Aorta (tissue), 5 donors: Measurements from ENCODE around the gene OSBPL8. TPM values are rescaled to one million over a fixed set of nuclear protein-coding genes. Genes with fewer than 3 reads are reported as not detected.
"Not testable (repeated sequence)": the region's sequence is repeated elsewhere in the genome, so short reads cannot be mapped to it uniquely, and the experiment has no call there.

ENCODE experiments used
- ATAC-seq: fragments of 200-7000 bp; cut with Tn5 transposase; one replicate; pipeline ENCODE4 v1.9.1; 2022; ENCODE audit warnings: moderate library complexity; ENCODE audit not compliant: low FRiP score
- DNase-seq, 2 donors: peaks; one replicate each; pipeline ENCODE4 v3.0.0-alpha.2; 2020
- H3K27ac ChIP-seq, 2 donors: one replicate each; pipeline ENCODE4 v1.5.1; 2013; ENCODE audit warnings: low read length in 2 of 2, mild to moderate bottlenecking in 2 of 2, moderate library complexity in 2 of 2, control low read depth in 1 of 2, inconsistent platforms in 1 of 2, low read depth in 1 of 2
- H3K27me3 ChIP-seq, 2 donors: one replicate each; pipeline ENCODE4 v1.6.1; 2013; ENCODE audit warnings: control low read depth in 1 of 2, low read length in 1 of 2, mild to moderate bottlenecking in 1 of 2, moderate library complexity in 1 of 2; ENCODE audit not compliant: insufficient read depth in 2 of 2, control insufficient read depth in 1 of 2
- H3K36me3 ChIP-seq, 2 donors: one replicate each; pipeline ENCODE4 v1.6.1; 2013; ENCODE audit warnings: control low read depth in 1 of 2, low read length in 1 of 2, mild to moderate bottlenecking in 1 of 2; ENCODE audit not compliant: insufficient read depth in 2 of 2, control insufficient read depth in 1 of 2
- H3K4me1 ChIP-seq, 2 donors: one replicate each; pipeline ENCODE4 v1.6.1; 2013; ENCODE audit warnings: low read length in 2 of 2, control low read depth in 1 of 2, mild to moderate bottlenecking in 1 of 2, moderate library complexity in 1 of 2; ENCODE audit not compliant: insufficient read depth in 2 of 2, control insufficient read depth in 1 of 2
- H3K4me3 ChIP-seq, 2 donors: one replicate each; pipeline ENCODE4 v1.5.1; 2013; ENCODE audit warnings: low read length in 2 of 2, control low read depth in 1 of 2, mild to moderate bottlenecking in 1 of 2
- H3K9me3 ChIP-seq: one replicate; pipeline ENCODE4 v1.6.1; 2013; ENCODE audit warnings: mild to moderate bottlenecking, low read length; ENCODE audit not compliant: control insufficient read depth
- WGBS, 2 donors: extraction: QIAGEN DNeasy Blood & Tissue Kit; methylation state at CpG; one replicate each; pipeline ENCODE4 v1.1.7; 2013; 5-methylcytosine and 5-hydroxymethylcytosine counted together
- intact Hi-C, 2 donors: fragments of 100-400 bp; cut with DNase I; formaldehyde crosslinking; loops; one replicate each; pipeline versions ENCODE4 v1.14.2 to v1.15.0; 2022
- polyA plus RNA-seq, 2 donors: library from polyadenylated mRNA; stranded (reverse); fragments of 200-250 nt; gene quantifications; one replicate each; pipeline ENCODE4 v1.2.3, GENCODE V29; 2013
- total RNA-seq, 2 donors: library from RNA; stranded (reverse); fragmentation: NEBNext Ultra II Directional; extraction: Animal tissue kit (Norgen Biotek cat#: 25700); gene quantifications; one replicate each; pipeline ENCODE4 v1.2.1, GENCODE V29; 2021
- donor health status: healthy with polysubstance abuse.
- donor health status: Bipolar disorder and iron deficiency.
- donor health status: DM: no; HTN: no; CAD: no.
- donor health status: DM: no; HTN: no; CAD: no.
- donor health status: DM: yes; HTN: yes; CAD: no.

Gene OSBPL8
- total and polyA plus RNA-seq, 4 donors: 16.8 to 100 (median 47.6) TPM

- H3K27me3 ChIP-seq, H3K27ac ChIP-seq, ATAC-seq, DNase-seq, H3K36me3 ChIP-seq, H3K4me1 ChIP-seq, H3K9me3 ChIP-seq, intact Hi-C loops, H3K4me3 ChIP-seq: not testable (repeated sequence)
- WGBS, 2 donors: 67 to 79% methylated on average over 26 to 30 of the region's 32 CpGs
These were observed 239.8 kb downstream of the OSBPL8 start for GRCh38 chr12:76319595-76320319.

GRCh38 chr12:76318773-76319594, 240.6 kb downstream of the OSBPL8 start:
- Histone ChIP-seq H3K4me3 (no peak overlapping the region), H3K4me1 (no peaks in the 10 kb centered on the region), H3K36me3 (no peaks in the 10 kb centered on the region), H3K27me3 (no peaks in the 10 kb centered on the region), H3K27ac (no peak overlapping the region), H3K9me3 (no peaks in the 10 kb centered on the region)
- ATAC-seq: no peak
- WGBS, 2 donors: 78 to 85% methylated on average over 1 of the region's 1 CpG
- DNase-seq: no peak
- intact Hi-C loops: no loop called here

- no peak overlapping the region for H3K27ac ChIP-seq
- intact Hi-C loops: no loop called here
- no peak for ATAC-seq
- 88 to 97% methylated on average over 1 of the region's 1 CpG for WGBS, 2 donors
- H3K9me3 ChIP-seq: no peaks in the 10 kb centered on the region
- no peaks in the 10 kb centered on the region for H3K36me3 ChIP-seq
- DNase-seq: no peak
- H3K4me1 ChIP-seq: no peaks in the 10 kb centered on the region
- H3K4me3 ChIP-seq: no peak overlapping the region
- H3K27me3 ChIP-seq: no peaks in the 10 kb centered on the region
These were observed 241.6 kb downstream of the OSBPL8 start for GRCh38 chr12:76317976-76318375.

GRCh38 chr12:76316468-76316867, 243.1 kb downstream of the OSBPL8 start:
- no peaks in the 10 kb centered on the region for H3K4me1 ChIP-seq
- H3K4me3 ChIP-seq: no peak overlapping the region
- no peak overlapping the region for H3K27ac ChIP-seq
- H3K9me3 ChIP-seq: no peaks in the 10 kb centered on the region
- WGBS, 2 donors: 81 to 83% methylated on average over 7 of the region's 7 CpGs
- no peak for ATAC-seq
- intact Hi-C loops: no loop called here
- no peaks in the 10 kb centered on the region for H3K36me3 ChIP-seq
- H3K27me3 ChIP-seq: no peaks in the 10 kb centered on the region
- DNase-seq: no peak

DNA sequence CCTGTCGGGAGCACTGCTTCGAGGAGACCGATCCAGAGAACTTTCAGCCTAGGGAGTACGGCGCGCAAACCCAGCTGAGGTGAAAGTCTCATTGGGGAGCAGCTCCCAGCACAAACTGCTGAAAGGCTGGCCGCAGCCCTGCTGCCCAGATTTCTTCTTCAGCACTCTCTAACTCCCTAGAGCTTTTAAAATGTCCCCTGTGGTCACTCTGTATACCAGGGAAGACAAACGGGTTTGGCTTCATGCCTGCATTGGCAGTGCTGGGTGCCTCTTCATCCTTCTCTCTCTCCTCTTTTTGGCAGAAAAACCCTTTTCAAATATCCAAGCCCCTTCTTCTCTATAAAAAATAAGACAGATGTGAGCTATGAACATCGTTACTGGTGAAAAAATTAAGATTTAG, 246.3 kb downstream of the OSBPL8 start:
- DNase-seq: no peak
- no peak for ATAC-seq
- H3K27me3 ChIP-seq: no peaks in the 10 kb centered on the region
- intact Hi-C loops: no loop called here
- no peaks in the 10 kb centered on the region for H3K9me3 ChIP-seq
- H3K27ac ChIP-seq: no peak overlapping the region
- 65 to 67% methylated on average over 9 of the region's 9 CpGs for WGBS, 2 donors
- no peaks in the 10 kb centered on the region for H3K36me3 ChIP-seq
- H3K4me3 ChIP-seq: no peak overlapping the region
- no peaks in the 10 kb centered on the region for H3K4me1 ChIP-seq

GRCh38 chr12:76312315-76312714, 247.3 kb downstream of the OSBPL8 start:
- WGBS, 2 donors: 64 to 65% methylated on average over 7 of the region's 7 CpGs
- no peak overlapping the region for H3K27ac ChIP-seq
- ATAC-seq (no peak), DNase-seq (no peak)
- no peaks in the 10 kb centered on the region for H3K36me3 ChIP-seq
- H3K4me1 ChIP-seq: no peaks in the 10 kb centered on the region
- no peak overlapping the region for H3K4me3 ChIP-seq
- no peaks in the 10 kb centered on the region for H3K9me3 ChIP-seq
- intact Hi-C loops: no loop called here
- H3K27me3 ChIP-seq: no peaks in the 10 kb centered on the region

DNA sequence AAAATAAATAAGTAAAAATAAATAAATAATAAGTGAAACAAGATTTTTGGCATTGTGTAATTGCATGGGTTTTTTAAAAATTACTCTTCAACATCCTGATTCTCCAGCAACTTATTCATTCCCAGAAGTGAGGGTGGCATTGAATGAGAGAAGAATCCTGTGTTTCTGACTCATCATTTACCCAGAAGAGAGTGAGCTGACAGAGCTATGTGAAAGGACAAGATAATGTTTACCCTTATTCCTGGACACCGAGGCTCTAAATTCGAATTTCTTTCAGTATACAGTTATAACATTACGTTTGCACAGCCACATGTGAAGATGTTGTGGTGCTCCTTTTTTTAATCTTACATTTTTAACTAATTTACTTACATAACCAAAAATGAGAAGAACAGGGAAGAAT, 247.8 kb downstream of the OSBPL8 start:
- intact Hi-C loops: no loop called here
- no peaks in the 10 kb centered on the region for H3K36me3 ChIP-seq
- H3K27me3 ChIP-seq: no peaks in the 10 kb centered on the region
- H3K27ac ChIP-seq: no peak overlapping the region
- WGBS, 2 donors: 88 to 92% methylated on average over 3 of the region's 3 CpGs
- no peak for DNase-seq
- no peaks in the 10 kb centered on the region for H3K4me1 ChIP-seq
- no peak overlapping the region for H3K4me3 ChIP-seq
- no peak for ATAC-seq
- H3K9me3 ChIP-seq: no peaks in the 10 kb centered on the region

- Histone ChIP-seq H3K27ac (no peak overlapping the region), H3K9me3 (no peaks in the 10 kb centered on the region), H3K36me3 (no peaks in the 10 kb centered on the region), H3K27me3 (no peaks in the 10 kb centered on the region), H3K4me1 (no peaks in the 10 kb centered on the region), H3K4me3 (no peak overlapping the region)
- intact Hi-C loops: no loop called here
- ATAC-seq: no peak
- DNase-seq: no peak
These were observed 249.5 kb downstream of the OSBPL8 start for GRCh38 chr12:76310110-76310509.

DNA sequence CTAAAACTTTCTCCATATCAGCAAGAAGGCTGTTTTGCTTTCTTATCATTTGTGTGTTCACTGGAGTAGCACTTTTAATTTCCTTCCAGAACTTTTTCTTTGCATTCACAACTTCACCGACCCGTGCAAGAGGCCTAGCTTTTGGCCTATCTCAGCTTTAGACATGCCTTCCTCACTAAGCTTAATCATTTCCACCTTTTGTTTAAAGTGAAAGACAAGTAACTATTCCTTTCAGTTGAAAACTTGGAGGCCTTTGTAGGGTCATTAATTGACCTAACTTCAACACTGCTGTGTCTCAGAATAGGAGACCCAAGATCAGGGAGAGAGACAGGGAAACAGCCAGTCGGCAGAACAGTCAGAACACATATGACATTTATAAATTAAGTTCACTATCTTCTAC, 250.7 kb downstream of the OSBPL8 start:
- no peaks in the 10 kb centered on the region for H3K36me3 ChIP-seq
- no peak overlapping the region for H3K27ac ChIP-seq
- H3K4me3 ChIP-seq: no peak overlapping the region
- DNase-seq (no peak), ATAC-seq (no peak)
- H3K4me1 ChIP-seq: no peaks in the 10 kb centered on the region
- H3K27me3 ChIP-seq: no peaks in the 10 kb centered on the region
- 17 to 28% methylated on average over 3 of the region's 3 CpGs for WGBS, 2 donors
- intact Hi-C loops: no loop called here
- H3K9me3 ChIP-seq: no peaks in the 10 kb centered on the region
